ENCODE results near the gene CHN2. TPM values are rescaled to one million over a fixed set of nuclear protein-coding genes. Genes with fewer than 3 reads are reported as not detected.

CHN2 gene
- total RNA-seq, 1 experiment from 2014 or later: 7.7 TPM

GRCh38 chr7:29421010-29421956, 226.7 kb downstream of the CHN2 start:
- POLR2A ChIA-PET (ENCODE audit: unreplicated experiment): interaction anchor here (0.6 kb wide), 1 partner anchor 10 kb away, joined by 4 read pairs; no protein-coding TSS in a partner anchor
- intact Hi-C loops (cut with micrococcal nuclease): no loop called here
- H2AFZ ChIP-seq (ENCODE audit: low read length): no peak overlapping the region
- no peak for TF ChIP-seq EZH2phosphoT487 (IDR thresholded peaks at IDR 0.05; ENCODE audit: borderline replicate concordance, low read length)
- TF ChIP-seq EZH2 (IDR thresholded peaks at IDR 0.05; ENCODE audit: low read length, unreplicated experiment): no peak
- no peak for TF ChIP-seq CTCF (conservative IDR thresholded peaks at IDR 0.05; ENCODE audit: low read depth, low read length)
- H3K9ac ChIP-seq (ENCODE audit: low read length): no peak overlapping the region
- DNase-seq (no peak), ATAC-seq (no peak)
- no peak overlapping the region for H3K4me2 ChIP-seq (ENCODE audit: low read length)
- H3K27ac ChIP-seq (ENCODE audit: low read length): no peak overlapping the region
- H3K9me2 ChIP-seq (replicated peaks; ENCODE audit: low read length): no peaks in the 10 kb centered on the region
- H3F3A ChIP-seq (ENCODE audit: low read length, unreplicated experiment): no peaks in the 10 kb centered on the region
- CTCF ChIA-PET: no interaction called here
- H3K36me3 ChIP-seq (ENCODE audit: low read depth, low read length): no peaks in the 10 kb centered on the region
- no peaks in the 10 kb centered on the region for H3K9me3 ChIP-seq (ENCODE audit: low read length)
- H3K4me1 ChIP-seq (ENCODE audit: insufficient read depth, low read length): no peaks in the 10 kb centered on the region
- no TSS peak for BruUV-seq (replicated peaks)
- H3K27me3 ChIP-seq (ENCODE audit: low read length): no peaks in the 10 kb centered on the region
- no peaks in the 10 kb centered on the region for H3K79me2 ChIP-seq (ENCODE audit: low read length)
- no peak overlapping the region for H3K4me3 ChIP-seq (ENCODE audit: low read length)
- no peaks in the 10 kb centered on the region for H4K20me1 ChIP-seq (ENCODE audit: low read length)

GRCh38 chr7:29422829-29423228, 228.3 kb downstream of the CHN2 start:
- POLR2A ChIA-PET (ENCODE audit: unreplicated experiment): no interaction called here
- BruUV-seq (replicated peaks): no TSS peak
- H3K4me3 ChIP-seq (ENCODE audit: low read length): no peak overlapping the region
- H3K27ac ChIP-seq (ENCODE audit: low read length): no peak overlapping the region
- H3K9ac ChIP-seq (ENCODE audit: low read length): no peak overlapping the region
- intact Hi-C loops (cut with micrococcal nuclease): no loop called here
- no peaks in the 10 kb centered on the region for H3K27me3 ChIP-seq (ENCODE audit: low read length)
- no peaks in the 10 kb centered on the region for H3K4me1 ChIP-seq (ENCODE audit: insufficient read depth, low read length)
- H3K36me3 ChIP-seq (ENCODE audit: low read depth, low read length): no peaks in the 10 kb centered on the region
- TF ChIP-seq EZH2phosphoT487 (IDR thresholded peaks at IDR 0.05; ENCODE audit: borderline replicate concordance, low read length) (no peak), CTCF (conservative IDR thresholded peaks at IDR 0.05; ENCODE audit: low read depth, low read length) (no peak)
- H3K79me2 ChIP-seq (ENCODE audit: low read length): no peaks in the 10 kb centered on the region
- CTCF ChIA-PET: no interaction called here
- H3K9me2 ChIP-seq (replicated peaks; ENCODE audit: low read length): no peaks in the 10 kb centered on the region
- no peak overlapping the region for H3K4me2 ChIP-seq (ENCODE audit: low read length)
- H3K9me3 ChIP-seq (ENCODE audit: low read length): no peaks in the 10 kb centered on the region
- ATAC-seq (no peak), DNase-seq (no peak)
- no peaks in the 10 kb centered on the region for H3F3A ChIP-seq (ENCODE audit: low read length, unreplicated experiment)
- H4K20me1 ChIP-seq (ENCODE audit: low read length): no peaks in the 10 kb centered on the region
- H2AFZ ChIP-seq (ENCODE audit: low read length): no peak overlapping the region

- no peaks in the 10 kb centered on the region for H3K9me2 ChIP-seq (replicated peaks; ENCODE audit: low read length)
- no peak overlapping the region for H3K4me2 ChIP-seq (ENCODE audit: low read length)
- DNase-seq (no peak), ATAC-seq (no peak)
- POLR2A ChIA-PET (ENCODE audit: unreplicated experiment): no interaction called here
- TF ChIP-seq CTCF (conservative IDR thresholded peaks at IDR 0.05; ENCODE audit: low read depth, low read length) (no peak), EZH2phosphoT487 (IDR thresholded peaks at IDR 0.05; ENCODE audit: borderline replicate concordance, low read length) (no peak), EZH2 (IDR thresholded peaks at IDR 0.05; ENCODE audit: low read length, unreplicated experiment) (no peak)
- CTCF ChIA-PET: no interaction called here
- no peak overlapping the region for H3K9ac ChIP-seq (ENCODE audit: low read length)
- H3F3A ChIP-seq (ENCODE audit: low read length, unreplicated experiment): no peaks in the 10 kb centered on the region
- no peak overlapping the region for H3K27ac ChIP-seq (ENCODE audit: low read length)
- H4K20me1 ChIP-seq (ENCODE audit: low read length): no peaks in the 10 kb centered on the region
- intact Hi-C loops (cut with micrococcal nuclease): no loop called here
- H3K27me3 ChIP-seq (ENCODE audit: low read length): no peaks in the 10 kb centered on the region
- no peaks in the 10 kb centered on the region for H3K36me3 ChIP-seq (ENCODE audit: low read depth, low read length)
- H3K79me2 ChIP-seq (ENCODE audit: low read length): no peaks in the 10 kb centered on the region
- no peak overlapping the region for H3K4me3 ChIP-seq (ENCODE audit: low read length)
- no peaks in the 10 kb centered on the region for H3K4me1 ChIP-seq (ENCODE audit: insufficient read depth, low read length)
- no peak overlapping the region for H2AFZ ChIP-seq (ENCODE audit: low read length)
- no peaks in the 10 kb centered on the region for H3K9me3 ChIP-seq (ENCODE audit: low read length)
- BruUV-seq (replicated peaks): no TSS peak
Measured at GRCh38 chr7:29424295-29424983, 229.9 kb downstream of the CHN2 start.
